Measurements from ENCODE around the gene TMEM60.
A peak's percentile ranks its signal among the peaks of the same experiment; 100 is the strongest.

The TMEM60 gene

DNA sequence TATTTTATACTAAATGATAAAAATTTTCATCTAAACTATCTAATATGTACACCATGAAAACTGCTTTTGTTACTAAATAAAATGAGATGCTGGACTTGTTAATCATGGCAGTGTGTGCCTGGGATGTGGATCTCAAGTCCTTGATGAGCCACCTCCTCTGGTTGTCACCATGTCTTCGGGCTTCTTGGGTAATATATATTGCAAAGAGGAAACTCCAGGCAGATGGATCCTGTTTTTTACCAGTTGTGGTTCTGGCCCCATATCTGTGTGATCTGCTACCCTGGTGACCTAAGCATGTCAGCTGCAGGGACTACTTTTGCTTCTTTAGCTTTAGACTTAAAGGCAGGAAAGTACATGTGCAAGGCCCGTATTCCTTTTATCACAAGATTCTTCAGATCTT, 46.2 kb downstream of the TMEM60 start:
- Mint-ChIP-seq H3K27ac (no peak overlapping the region), H3K4me1 (ENCODE audit: low read depth in 2 of 2) (peaks cover 10 to 42% of the 10 kb centered on the region in 2 donors), H3K4me3 (no peak overlapping the region), H3K36me3 (ENCODE audit: insufficient read depth) (peaks cover 19% of the 10 kb centered on the region), H3K9me3 (no peaks in the 10 kb centered on the region), H3K27me3 (no peaks in the 10 kb centered on the region)
- ATAC-seq (replicated peaks) (no peak), DNase-seq (no peak)

DNA sequence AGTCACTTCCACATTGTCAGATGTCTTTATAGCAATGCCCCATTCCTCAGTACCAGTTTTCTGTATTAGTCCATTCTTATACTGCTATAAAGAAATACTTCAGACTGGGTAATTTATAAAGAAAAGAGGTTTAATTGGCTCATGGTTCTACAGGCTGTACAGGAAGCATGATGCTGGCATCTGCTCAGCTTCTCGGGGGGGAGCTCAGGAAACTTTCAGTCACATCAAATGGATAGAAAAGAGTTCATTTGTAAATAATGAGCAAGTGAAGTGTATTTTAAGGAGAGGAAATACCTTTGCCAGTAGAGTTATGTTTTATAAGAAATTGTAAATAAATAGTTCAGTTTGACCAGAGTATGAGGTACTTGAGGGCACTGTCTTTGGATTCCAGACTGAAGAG, 50.5 kb downstream of the TMEM60 start:
- ATAC-seq (replicated peaks), result no peak
- Mint-ChIP-seq H3K36me3 (ENCODE audit: insufficient read depth) (peaks cover 29% of the 10 kb centered on the region), H3K9me3 (no peaks in the 10 kb centered on the region), H3K27ac (peak overlapping the region; percentile 66 to 76), H3K27me3 (no peaks in the 10 kb centered on the region), H3K4me3 (no peak overlapping the region), H3K4me1 (ENCODE audit: low read depth in 2 of 2) (peaks cover 15 to 43% of the 10 kb centered on the region in 2 donors)
- no peak for DNase-seq

DNA sequence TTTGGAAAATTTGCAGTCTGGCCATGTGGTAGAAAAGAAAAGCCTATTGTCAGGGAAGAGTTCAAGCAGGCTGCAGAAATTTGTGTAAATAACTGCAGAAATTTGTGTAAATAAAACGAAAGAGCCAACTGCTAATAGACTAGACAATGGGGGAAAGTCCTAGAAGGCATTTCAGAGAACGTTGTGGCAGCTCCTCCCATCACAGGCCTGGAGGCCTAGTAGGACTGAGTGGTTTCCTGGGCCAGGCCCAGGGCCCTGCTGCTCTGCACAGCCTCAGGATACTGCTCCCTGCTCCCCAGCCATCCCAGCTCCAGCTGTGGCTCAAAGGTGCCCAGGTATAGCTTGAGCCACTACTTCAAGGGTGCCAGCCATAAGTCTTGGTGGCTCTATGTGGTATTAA, 51.1 kb downstream of the TMEM60 start:
- Mint-ChIP-seq H3K27ac (peak overlapping the region; percentile 66 to 76), H3K36me3 (ENCODE audit: insufficient read depth) (peaks cover 29% of the 10 kb centered on the region), H3K4me1 (ENCODE audit: low read depth in 2 of 2) (peaks cover 13 to 43% of the 10 kb centered on the region in 2 donors), H3K4me3 (no peak overlapping the region), H3K27me3 (no peaks in the 10 kb centered on the region), H3K9me3 (no peaks in the 10 kb centered on the region)
- DNase-seq, result no peak
- ATAC-seq (replicated peaks), result no peak

DNA sequence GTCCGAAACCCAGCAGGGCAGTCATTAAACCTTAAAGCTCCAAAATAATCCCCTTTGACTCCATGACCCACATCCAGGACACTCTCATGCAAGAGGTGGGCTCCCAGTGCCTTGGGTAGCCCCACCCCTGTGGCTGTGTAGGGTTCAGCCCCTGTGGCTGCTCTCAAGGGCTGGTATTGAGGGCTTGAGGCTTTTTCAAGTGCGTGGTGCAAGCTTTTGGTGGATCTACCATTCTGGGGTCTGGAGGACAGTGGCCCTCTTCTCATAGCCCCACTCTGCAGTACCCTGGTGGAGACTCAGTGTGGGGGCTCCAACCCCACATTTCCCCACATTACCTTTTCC, 51.4 kb downstream of the TMEM60 start:
- DNase-seq, result no peak
- ATAC-seq (replicated peaks), result no peak
- H3K27ac Mint-ChIP-seq, result peak overlapping the region in 1 of 2 donors; percentile 66
- H3K36me3 Mint-ChIP-seq (ENCODE audit: insufficient read depth), result peaks cover 29% of the 10 kb centered on the region
- H3K27me3 Mint-ChIP-seq, result no peaks in the 10 kb centered on the region
- H3K4me1 Mint-ChIP-seq (ENCODE audit: low read depth in 2 of 2), result peaks cover 13 to 43% of the 10 kb centered on the region in 2 donors
- H3K9me3 Mint-ChIP-seq, result no peaks in the 10 kb centered on the region
- no peak overlapping the region for H3K4me3 Mint-ChIP-seq

DNA sequence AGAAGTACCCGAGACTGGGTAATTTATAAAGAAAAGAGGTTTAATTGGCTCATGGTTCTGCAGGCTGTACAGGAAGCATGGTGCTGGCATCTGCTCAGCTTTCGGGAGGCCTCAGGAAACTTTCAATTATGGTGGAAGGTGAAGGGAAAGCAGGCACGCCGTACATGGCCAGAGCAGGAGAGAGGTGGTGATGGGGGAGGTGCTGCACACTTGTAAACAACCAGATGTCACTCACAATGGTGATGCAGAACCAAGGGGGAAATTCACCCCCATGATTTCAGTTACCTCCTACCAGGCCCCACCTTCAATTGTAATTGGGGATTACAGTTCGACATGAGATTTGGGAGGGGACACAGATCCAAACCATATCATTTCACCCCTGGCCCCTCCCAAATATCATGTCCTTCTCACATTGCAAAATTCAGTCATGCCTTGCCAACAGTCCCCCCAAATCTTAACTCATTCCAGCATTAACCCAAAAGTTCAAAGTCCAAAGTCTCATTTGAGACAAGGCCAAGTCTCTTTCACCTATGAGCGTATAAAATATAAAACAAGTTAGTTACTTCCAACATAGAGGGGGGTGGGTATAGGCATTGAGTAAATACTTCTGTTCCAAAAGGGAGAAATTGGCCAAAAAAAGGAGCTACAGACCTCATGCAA, 51.9 kb downstream of the TMEM60 start:
- ATAC-seq (replicated peaks) (no peak), DNase-seq (no peak)
- Mint-ChIP-seq H3K27ac (peak overlapping the region; percentile 13 to 79), H3K4me3 (no peak overlapping the region), H3K36me3 (ENCODE audit: insufficient read depth) (peaks cover 29% of the 10 kb centered on the region), H3K27me3 (no peaks in the 10 kb centered on the region), H3K4me1 (ENCODE audit: low read depth in 2 of 2) (peaks cover 13 to 43% of the 10 kb centered on the region in 2 donors), H3K9me3 (no peaks in the 10 kb centered on the region)

DNA sequence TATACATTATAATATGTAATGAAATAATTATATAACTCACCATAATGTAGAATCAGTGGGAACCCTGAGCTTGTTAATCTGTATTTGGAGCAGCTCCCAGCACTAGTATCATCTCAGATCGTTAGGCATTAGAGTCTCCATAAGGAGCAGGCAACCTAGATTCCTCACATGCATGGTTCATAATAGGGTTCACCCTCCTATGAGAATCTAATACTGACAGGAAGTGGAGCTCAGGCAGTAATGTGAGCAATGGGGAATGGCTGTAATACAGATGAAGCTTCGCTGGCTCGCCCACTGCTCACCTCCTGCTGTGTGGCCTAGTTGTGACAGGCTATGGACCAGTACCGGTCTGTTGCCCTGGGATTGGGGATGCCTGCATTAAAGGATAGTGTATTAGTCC, 52.5 kb downstream of the TMEM60 start:
- no peaks in the 10 kb centered on the region for H3K27me3 Mint-ChIP-seq
- H3K36me3 Mint-ChIP-seq (ENCODE audit: insufficient read depth), result peaks cover 23% of the 10 kb centered on the region
- ATAC-seq (replicated peaks), result no peak
- H3K4me3 Mint-ChIP-seq, result no peak overlapping the region
- no peaks in the 10 kb centered on the region for H3K9me3 Mint-ChIP-seq
- peak overlapping the region; percentile 13 to 79 for H3K27ac Mint-ChIP-seq
- no peak for DNase-seq
- peaks cover 13 to 40% of the 10 kb centered on the region in 2 donors for H3K4me1 Mint-ChIP-seq (ENCODE audit: low read depth in 2 of 2)
